ENCODE measurements around the gene EHMT2. TPM values are rescaled to one million over a fixed set of nuclear protein-coding genes. Genes with fewer than 3 reads are reported as not detected.

EHMT2 gene
- total RNA-seq, 2 donors from 2014 or later = 113 to 121 TPM

GRCh38 chr6:31877125-31877650 lies 20.3 kb downstream of the EHMT2 start:
- Mint-ChIP-seq H3K27me3 (ENCODE audit: insufficient read depth) (peaks cover 8% of the 10 kb centered on the region), H3K9me3 (no peaks in the 10 kb centered on the region), H3K36me3 (ENCODE audit: low read depth) (peaks cover 23% of the 10 kb centered on the region), H3K27ac (no peak overlapping the region), H3K4me3 (no peak overlapping the region), H3K4me1 (peaks cover 3% of the 10 kb centered on the region)
- 83 to 94% methylated on average over 2 to 3 of the region's 3 CpGs for WGBS, 2 experiments (ENCODE audit: insufficient coverage in 1 of 2, insufficient read length in 1 of 2)
- Histone ChIP-seq H3K27ac (ENCODE audit: low read depth, low read length) (no peak overlapping the region), H3K4me3 (ENCODE audit: low read length) (no peak overlapping the region), H3K9me3 (ENCODE audit: control insufficient read depth, low read length) (no peaks in the 10 kb centered on the region), H3K4me1 (ENCODE audit: control insufficient read depth, insufficient read depth, low read length) (no peaks in the 10 kb centered on the region), H3K36me3 (ENCODE audit: control insufficient read depth, insufficient read depth, low read length) (peaks cover 13% of the 10 kb centered on the region), H3K9ac (ENCODE audit: extremely low read depth, low read length, poor library complexity, severe bottlenecking) (no peak overlapping the region), H3K27me3 (ENCODE audit: control insufficient read depth, insufficient read depth, low read length, poor library complexity, severe bottlenecking) (no peaks in the 10 kb centered on the region)
- no peak for DNase-seq
- no peak for TF ChIP-seq CTCF (conservative IDR thresholded peaks at IDR 0.05)

GRCh38 chr6:31876357-31876756 lies 21.1 kb downstream of the EHMT2 start:
- Histone ChIP-seq H3K36me3 (ENCODE audit: control insufficient read depth, insufficient read depth, low read length) (peaks cover 10% of the 10 kb centered on the region), H3K27me3 (ENCODE audit: control insufficient read depth, insufficient read depth, low read length, poor library complexity, severe bottlenecking) (no peaks in the 10 kb centered on the region), H3K4me1 (ENCODE audit: control insufficient read depth, insufficient read depth, low read length) (no peaks in the 10 kb centered on the region), H3K27ac (ENCODE audit: low read depth, low read length) (no peak overlapping the region), H3K4me3 (ENCODE audit: low read length) (no peak overlapping the region), H3K9me3 (ENCODE audit: control insufficient read depth, low read length) (no peaks in the 10 kb centered on the region), H3K9ac (ENCODE audit: extremely low read depth, low read length, poor library complexity, severe bottlenecking) (no peak overlapping the region)
- H3K9me3 Mint-ChIP-seq = no peaks in the 10 kb centered on the region
- H3K27ac Mint-ChIP-seq = no peak overlapping the region
- peaks cover 17% of the 10 kb centered on the region for H3K36me3 Mint-ChIP-seq (ENCODE audit: low read depth)
- TF ChIP-seq CTCF (conservative IDR thresholded peaks at IDR 0.05) = no peak
- H3K4me3 Mint-ChIP-seq = no peak overlapping the region
- WGBS, 2 experiments (ENCODE audit: insufficient coverage in 1 of 2, insufficient read length in 1 of 2) = 92% methylated on average over 5 to 7 of the region's 7 CpGs
- H3K27me3 Mint-ChIP-seq (ENCODE audit: insufficient read depth) = peaks cover 10% of the 10 kb centered on the region
- DNase-seq = no peak
- peaks cover 3% of the 10 kb centered on the region for H3K4me1 Mint-ChIP-seq

GRCh38 chr6:31875877-31876276 lies 21.6 kb downstream of the EHMT2 start:
- Histone ChIP-seq H3K27ac (ENCODE audit: low read depth, low read length) (no peak overlapping the region), H3K36me3 (ENCODE audit: control insufficient read depth, insufficient read depth, low read length) (peaks cover 5% of the 10 kb centered on the region), H3K9ac (ENCODE audit: extremely low read depth, low read length, poor library complexity, severe bottlenecking) (no peak overlapping the region), H3K4me3 (ENCODE audit: low read length) (no peak overlapping the region), H3K9me3 (ENCODE audit: control insufficient read depth, low read length) (no peaks in the 10 kb centered on the region), H3K27me3 (ENCODE audit: control insufficient read depth, insufficient read depth, low read length, poor library complexity, severe bottlenecking) (no peaks in the 10 kb centered on the region), H3K4me1 (ENCODE audit: control insufficient read depth, insufficient read depth, low read length) (no peaks in the 10 kb centered on the region)
- Mint-ChIP-seq H3K27me3 (ENCODE audit: insufficient read depth) (peaks cover 12% of the 10 kb centered on the region), H3K9me3 (no peaks in the 10 kb centered on the region), H3K36me3 (ENCODE audit: low read depth) (peaks cover 13% of the 10 kb centered on the region), H3K27ac (no peak overlapping the region), H3K4me1 (peaks cover 3% of the 10 kb centered on the region), H3K4me3 (no peak overlapping the region)
- no peak for DNase-seq
- 83 to 85% methylated on average over 4 to 5 of the region's 5 CpGs for WGBS, 2 experiments (ENCODE audit: insufficient coverage in 1 of 2, insufficient read length in 1 of 2)
- TF ChIP-seq CTCF (conservative IDR thresholded peaks at IDR 0.05) = no peak

Measured in endodermal cell (in vitro differentiated cells).